GM21723 (cell line): ENCODE data around the gene TLR6.

Source experiments
- ATAC-seq: cut with Tn5 transposase; IDR thresholded peaks from one replicate; pipeline ENCODE4 v1.9.1; 2021; ENCODE audit warnings: mild to moderate bottlenecking, moderate library complexity; ENCODE audit not compliant: unreplicated experiment

Gene TLR6

GRCh38 chr4:38856524-38857337 lies at the start of gene TLR6:
TSS of gene TLR6 (minus strand) at chr4:38856817. CDS start at chr4:38829473, 27,344 bp downstream.
- peak; percentile 48 for ATAC-seq

GRCh38 chr4:38905652-38906385 lies 49.2 kb upstream of the TLR6 start:
- ATAC-seq = no peak

- no peak for ATAC-seq
These were observed 48.1 kb upstream of the TLR6 start for GRCh38 chr4:38904682-38905081.

- no peak for ATAC-seq
These were observed 47.6 kb upstream of the TLR6 start for GRCh38 chr4:38904090-38904666.

GRCh38 chr4:38902695-38903094 lies 46.1 kb upstream of the TLR6 start:
- no peak for ATAC-seq

DNA sequence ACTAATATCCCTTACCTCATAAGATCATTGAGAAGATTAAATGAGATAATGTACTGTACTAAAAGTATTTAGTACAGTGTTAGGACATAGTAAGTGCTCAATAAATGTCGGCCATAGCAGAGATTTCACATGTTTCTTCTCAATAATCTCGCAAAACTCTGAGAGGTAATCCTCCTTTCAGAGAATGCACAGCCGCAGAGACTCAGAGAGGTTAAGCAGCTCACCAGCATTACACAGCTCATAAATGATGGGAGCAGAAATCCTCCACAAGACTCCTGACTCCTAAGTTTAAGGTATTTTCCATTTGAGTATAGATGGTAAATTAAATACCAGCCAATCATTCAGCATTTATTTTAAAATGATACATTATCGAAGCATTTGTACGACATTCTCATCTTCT lies 45.6 kb upstream of the TLR6 start:
- ATAC-seq = no peak

GRCh38 chr4:38898245-38898644 lies 41.6 kb upstream of the TLR6 start:
- ATAC-seq = no peak

DNA sequence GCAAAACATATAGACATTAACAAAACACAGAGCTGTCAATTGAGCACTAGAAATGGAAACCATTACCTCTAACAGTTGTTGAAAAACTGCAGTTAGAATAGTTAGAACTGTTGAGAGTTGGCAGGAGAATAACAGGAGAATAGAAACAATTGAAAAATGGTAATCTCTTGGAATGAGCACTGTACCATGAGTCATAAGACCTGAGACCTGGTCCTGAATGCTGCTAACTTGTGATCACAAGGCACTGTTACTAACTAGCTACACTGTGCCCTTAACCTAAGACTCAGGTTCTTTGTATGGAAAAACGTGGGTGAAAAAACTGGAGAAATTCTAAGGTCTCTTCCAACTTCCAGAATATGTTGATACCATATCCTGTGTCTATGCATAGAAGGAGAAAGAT lies 40.3 kb upstream of the TLR6 start:
- ATAC-seq = no peak

GRCh38 chr4:38894322-38894982 lies 37.8 kb upstream of the TLR6 start:
- no peak for ATAC-seq

DNA sequence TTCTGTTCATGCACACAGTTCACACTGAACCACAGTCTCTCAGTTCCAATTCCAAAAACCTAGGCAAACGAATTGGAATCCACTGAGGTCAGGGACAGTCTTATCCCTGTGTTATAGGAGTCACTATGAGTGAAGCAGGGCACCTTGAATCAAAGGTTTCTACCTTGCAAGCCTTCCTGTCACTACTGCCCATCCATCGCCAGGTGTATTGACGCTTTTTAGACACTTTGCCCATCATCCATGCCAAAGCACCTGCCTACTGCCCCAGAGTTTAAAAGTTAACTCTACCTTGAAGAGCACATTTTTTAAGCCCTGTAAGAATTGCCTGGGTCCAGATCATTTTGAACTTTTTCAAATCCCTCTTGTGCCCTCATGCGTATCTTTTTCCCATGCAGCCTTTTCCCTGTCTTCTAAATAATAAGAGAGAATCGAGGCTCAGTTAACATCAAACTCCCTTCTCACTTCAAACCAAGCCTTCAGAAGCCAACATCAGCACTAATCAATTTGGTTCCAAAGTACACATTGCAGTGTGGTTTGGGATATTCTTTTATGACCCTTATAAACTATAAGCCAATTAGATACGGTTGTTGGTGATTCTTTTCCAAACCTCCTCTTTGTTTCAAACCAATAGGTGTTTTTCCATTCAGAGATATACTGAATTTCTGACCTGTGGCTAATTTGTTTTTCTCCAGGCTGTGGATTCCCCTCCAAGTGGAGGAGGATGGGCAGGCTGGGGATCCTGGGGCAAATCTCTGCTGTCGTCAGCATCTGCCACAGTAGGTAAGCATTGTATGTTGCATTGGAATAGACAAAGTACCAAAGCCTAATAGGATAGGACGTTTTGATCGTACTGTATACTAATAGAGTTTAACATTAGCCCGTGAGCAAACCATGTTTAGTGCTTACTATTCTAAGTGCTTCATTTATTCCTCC lies 34.7 kb upstream of the TLR6 start:
- ATAC-seq = no peak

GRCh38 chr4:38889143-38889542 lies 32.5 kb upstream of the TLR6 start:
- no peak for ATAC-seq

GRCh38 chr4:38884254-38884653 lies 27.6 kb upstream of the TLR6 start:
- ATAC-seq = no peak

DNA sequence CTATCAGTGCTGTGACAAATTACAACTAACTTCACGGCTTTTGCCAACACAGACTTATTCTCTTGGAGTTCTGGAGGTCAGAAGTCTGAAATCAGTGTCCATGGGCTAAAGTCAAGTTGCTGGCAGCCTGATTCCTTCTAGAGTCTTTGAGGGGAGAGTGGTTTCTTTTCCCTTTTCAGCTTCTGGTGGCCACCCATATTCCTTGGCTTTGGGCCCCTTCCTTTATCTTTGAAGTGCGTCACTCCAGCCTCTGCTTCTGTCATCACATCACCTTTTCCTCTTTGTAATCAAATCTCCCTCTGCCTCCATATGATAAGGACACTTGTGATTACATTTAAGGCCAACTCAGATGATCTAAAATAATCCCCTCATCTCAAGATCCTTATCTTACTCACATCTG lies 20.0 kb upstream of the TLR6 start:
- no peak for ATAC-seq

DNA sequence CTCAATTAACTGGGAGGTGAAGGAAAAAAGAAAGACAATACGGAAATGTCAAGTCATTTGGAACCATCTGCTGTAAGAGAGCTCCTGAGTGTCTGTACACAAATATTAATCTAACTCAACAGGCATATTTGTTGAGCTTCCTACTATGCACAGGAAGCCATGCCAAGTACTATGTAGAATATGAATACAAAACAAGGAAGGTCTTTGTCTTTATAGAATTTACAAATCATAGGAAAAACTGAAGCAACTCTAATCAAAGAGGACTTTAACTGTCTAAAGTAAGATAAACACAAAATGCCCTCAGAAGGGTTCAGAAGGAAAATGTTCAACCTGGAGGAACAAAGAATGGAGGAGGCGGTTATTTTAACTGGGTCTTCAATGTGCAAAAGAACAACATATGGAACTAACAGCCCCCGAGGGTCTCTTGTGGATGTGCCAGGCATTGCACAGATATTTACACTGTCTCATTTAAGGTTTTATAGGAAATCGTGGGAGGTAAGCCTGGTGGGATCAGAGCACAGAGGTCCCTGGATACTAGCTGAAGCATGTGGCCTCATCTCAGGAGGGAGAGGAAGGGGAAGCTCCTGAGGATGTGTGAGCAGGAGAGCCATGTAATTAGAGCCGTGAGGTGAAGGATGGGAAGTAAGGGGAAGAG lies 16.8 kb upstream of the TLR6 start:
- no peak for ATAC-seq

DNA sequence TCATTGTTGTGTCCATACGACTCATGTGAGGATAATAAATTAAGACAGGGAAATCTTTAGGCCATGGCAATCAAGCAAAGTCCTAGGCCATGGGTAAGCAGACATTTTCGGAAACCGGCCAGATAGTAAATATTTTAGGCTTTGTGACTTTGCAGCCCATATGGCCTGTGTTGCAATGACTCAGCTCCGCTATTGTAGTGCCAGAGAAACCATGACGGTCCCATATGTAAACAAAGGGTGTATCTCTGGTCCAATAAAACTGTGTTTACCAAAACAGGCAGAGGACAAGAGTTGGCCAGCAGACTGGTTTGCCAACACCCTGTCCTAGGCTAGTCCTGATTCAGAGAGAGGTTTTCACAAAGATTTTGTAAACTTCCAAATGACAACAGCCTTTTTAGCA lies 16.0 kb upstream of the TLR6 start:
- no peak for ATAC-seq

DNA sequence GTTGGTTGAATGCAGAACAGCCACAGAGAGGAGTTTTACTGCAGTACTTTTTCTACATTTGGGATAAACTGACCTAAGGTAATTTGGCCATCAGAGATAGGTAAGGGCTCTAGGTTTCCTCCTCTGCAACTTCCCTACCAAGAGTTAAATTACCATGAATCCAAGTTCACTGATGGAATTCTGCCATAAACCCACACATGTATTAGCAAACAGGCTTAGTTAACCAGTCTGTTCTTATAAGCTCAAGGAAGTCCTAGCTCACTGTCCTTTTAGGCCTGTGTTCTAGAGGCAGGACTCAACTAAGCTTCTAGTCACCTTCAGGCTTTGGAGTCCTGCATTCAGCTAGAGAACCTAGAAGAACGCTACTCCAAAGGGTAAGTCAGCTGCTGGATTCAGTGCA lies 15.0 kb upstream of the TLR6 start:
- no peak for ATAC-seq

DNA sequence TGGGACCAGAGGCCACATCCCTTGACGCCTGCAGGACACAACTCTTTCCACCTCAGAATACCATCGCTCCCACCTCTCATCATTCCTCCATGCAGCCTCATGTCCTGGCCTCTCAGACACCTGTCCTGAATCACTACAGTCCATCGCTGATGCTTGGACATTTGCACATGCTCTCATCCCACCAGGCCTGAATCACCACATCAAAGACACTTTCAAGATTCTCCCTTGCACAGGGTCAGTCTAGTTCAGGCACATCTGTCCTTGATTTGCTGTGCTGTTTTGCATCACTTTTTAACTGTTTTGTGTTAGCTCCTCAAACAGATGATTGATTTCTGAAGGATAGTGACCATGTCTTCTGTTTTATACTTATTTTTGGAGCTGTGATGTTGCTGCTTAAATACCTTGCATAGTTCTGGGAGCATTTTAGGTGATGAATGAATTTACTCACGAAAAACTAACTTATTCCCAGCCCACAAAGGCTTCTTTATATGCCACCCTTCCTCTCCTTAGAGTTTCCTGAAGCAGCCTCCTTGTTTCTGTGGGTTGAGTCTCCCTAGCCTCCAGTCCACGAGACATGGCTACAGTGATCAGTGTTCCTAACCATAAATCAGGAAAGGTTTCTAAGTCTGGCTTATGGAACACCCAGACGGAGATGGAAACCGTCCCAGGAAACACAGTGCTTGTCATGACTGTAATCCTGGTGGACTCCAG lies 13.6 kb upstream of the TLR6 start:
- no peak for ATAC-seq

DNA sequence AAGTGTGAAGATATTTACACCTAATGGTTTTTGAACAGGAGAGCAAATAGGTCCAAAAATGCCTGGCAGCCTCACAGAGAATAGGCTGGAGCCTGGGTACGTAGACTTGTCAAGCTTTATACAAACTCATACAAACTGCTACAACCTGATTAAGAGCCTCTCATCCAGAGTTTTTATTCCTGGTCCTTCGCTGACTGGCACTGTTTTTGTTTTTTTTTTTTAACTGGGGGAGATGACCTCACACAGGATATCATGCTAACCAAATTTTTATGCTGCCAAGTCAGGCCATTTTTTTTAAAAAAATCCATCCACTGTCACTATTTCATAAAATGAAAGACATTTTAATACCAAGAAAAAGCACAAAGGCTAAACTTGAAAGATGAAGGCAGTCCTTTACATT lies 12.9 kb upstream of the TLR6 start:
- no peak for ATAC-seq
